ENCODE data around the gene LYZL4.

The LYZL4 gene

GRCh38 chr3:42440924-42441323 is 30.5 kb upstream of the LYZL4 start:
- DNase-seq (ENCODE audit: low read depth), result no peak
- H3K4me3 ChIP-seq (ENCODE audit: low read depth, low read length), result no peak overlapping the region
- no peak for TF ChIP-seq CTCF (IDR thresholded peaks at IDR 0.05; ENCODE audit: control insufficient read depth, extremely low read depth, insufficient read depth)

DNA sequence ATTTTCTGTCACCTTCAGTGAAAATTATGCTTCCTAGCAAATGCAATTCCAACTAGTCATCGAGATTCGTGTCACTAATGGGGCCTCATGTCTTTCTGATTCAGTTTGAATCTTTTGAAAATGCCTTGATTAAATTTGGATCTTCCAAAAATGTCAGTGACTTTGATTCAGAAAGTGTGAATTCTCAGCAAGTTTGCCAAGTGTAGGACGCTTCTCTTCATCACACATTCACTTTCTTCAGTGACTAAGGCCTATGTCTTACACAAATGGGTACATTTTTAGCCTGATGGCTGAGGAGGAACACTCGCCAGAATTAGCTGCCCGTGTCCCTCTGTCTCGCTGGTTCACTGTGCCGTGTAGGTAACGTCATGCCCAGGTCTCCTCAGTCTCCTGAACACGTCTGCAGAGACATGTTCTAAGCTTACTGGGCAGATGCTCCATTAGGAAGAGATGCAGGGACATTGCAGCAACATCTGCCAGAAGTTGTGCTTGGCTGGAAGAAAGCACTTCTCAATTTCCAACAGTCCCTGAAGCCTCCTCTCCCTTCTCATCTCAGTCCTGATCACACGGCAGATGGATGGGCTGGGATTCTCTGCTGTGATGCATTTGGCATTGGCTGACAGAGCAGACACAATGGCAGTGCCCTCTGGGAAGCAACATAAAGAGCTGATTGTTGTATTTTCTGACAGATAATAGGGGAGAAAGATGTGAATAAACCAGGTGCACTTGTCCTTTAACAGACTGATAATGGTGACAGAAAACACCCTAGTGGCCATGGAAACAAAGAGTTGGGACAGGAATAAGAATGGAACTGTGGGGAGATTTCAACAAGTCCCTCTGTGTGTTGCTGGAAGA is 29.1 kb upstream of the LYZL4 start:
- no peak overlapping the region for H3K4me3 ChIP-seq (ENCODE audit: low read depth, low read length)
- TF ChIP-seq CTCF (IDR thresholded peaks at IDR 0.05; ENCODE audit: control insufficient read depth, extremely low read depth, insufficient read depth), result no peak
- no peak for DNase-seq (ENCODE audit: low read depth)

DNA sequence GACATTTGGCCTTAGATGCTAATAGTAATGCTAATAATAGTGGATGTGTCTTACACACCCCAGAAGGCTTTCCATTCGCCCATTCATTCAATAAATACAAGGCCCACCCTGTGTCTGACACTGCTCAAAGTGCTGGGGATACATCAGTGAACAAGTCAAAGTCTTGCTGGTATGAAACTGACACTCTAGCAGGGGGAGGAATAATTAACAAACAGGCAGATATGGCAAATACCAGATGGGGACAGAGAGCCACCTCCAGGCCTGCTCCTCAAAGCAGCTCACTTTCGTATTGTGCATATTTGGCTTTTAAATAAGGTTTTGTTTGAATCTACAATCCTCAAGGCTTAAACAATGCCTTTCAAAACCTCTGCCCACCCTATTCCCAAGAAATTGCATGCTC is 28.3 kb upstream of the LYZL4 start:
- DNase-seq (ENCODE audit: low read depth), result no peak
- TF ChIP-seq CTCF (IDR thresholded peaks at IDR 0.05; ENCODE audit: control insufficient read depth, extremely low read depth, insufficient read depth), result no peak
- no peak overlapping the region for H3K4me3 ChIP-seq (ENCODE audit: low read depth, low read length)

DNA sequence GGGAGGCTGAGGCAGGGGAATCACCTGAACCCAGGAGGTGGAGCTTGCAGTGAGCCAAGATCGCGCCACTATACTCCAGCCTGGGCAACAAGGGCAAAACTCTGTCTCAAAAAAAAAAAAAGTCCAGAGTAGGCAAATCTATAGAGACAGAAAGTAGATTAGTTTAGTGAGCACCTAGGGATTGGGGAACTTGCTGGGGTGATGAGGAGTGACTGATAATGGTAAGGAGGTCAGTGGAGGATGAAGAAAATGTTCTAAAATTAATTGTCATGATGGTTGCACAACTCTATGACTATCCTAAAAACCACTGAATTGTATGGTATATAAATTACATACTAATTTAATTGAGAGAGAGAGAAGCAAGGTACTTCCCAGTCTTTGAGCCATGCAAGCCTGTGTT is 27.8 kb upstream of the LYZL4 start:
- no peak overlapping the region for H3K4me3 ChIP-seq (ENCODE audit: low read depth, low read length)
- no peak for TF ChIP-seq CTCF (IDR thresholded peaks at IDR 0.05; ENCODE audit: control insufficient read depth, extremely low read depth, insufficient read depth)
- no peak for DNase-seq (ENCODE audit: low read depth)

DNA sequence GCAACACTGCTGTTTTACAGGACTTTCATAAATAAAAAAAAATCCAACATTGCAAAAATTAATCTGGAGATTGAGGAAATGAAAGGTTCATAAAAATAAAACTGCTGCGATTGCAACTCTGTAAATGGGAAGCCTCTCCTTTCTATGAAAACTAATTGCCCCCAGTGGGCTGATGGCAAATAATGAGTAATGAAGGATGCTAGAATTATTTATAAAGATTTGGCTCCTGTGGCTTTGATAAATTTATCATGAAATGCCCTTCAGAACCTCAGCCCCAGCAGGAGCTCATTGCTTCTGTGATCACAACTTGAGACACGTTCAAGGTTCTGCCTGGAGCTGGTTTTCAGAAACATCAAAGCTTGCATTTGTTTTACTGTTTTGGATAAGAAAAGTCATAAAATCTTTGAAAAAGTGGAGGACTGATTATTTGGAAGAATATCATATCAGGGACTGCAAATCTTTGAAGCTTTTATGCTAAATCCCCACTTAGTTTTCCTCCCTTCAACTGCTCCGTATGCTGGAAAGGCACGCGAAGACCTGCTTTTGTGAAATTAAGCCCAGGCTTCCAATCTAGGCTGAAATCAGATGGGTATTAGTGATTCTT is 24.5 kb upstream of the LYZL4 start:
- TF ChIP-seq CTCF (IDR thresholded peaks at IDR 0.05; ENCODE audit: control insufficient read depth, extremely low read depth, insufficient read depth), result no peak
- H3K4me3 ChIP-seq (ENCODE audit: low read depth, low read length), result no peak overlapping the region
- no peak for DNase-seq (ENCODE audit: low read depth)

- DNase-seq (ENCODE audit: low read depth), result no peak
- no peak for TF ChIP-seq CTCF (IDR thresholded peaks at IDR 0.05; ENCODE audit: control insufficient read depth, extremely low read depth, insufficient read depth)
- H3K4me3 ChIP-seq (ENCODE audit: low read depth, low read length), result no peak overlapping the region
Observed at GRCh38 chr3:42432485-42432884, 22.1 kb upstream of the LYZL4 start.

Measured in LNCaP clone FGC (cell line).